C1 segment of cervical spinal cord (tissue), 14 donors: ENCODE results near the gene SLC44A3.
"Not testable (repeated sequence)": the region's sequence is repeated elsewhere in the genome, so short reads cannot be mapped to it uniquely, and the experiment has no call there.

Experiments
- DNase-seq, 14 donors: peaks; one replicate each; lab custom pipeline; 2025; lab: John Stamatoyannopoulos, UW

SLC44A3 gene

DNA sequence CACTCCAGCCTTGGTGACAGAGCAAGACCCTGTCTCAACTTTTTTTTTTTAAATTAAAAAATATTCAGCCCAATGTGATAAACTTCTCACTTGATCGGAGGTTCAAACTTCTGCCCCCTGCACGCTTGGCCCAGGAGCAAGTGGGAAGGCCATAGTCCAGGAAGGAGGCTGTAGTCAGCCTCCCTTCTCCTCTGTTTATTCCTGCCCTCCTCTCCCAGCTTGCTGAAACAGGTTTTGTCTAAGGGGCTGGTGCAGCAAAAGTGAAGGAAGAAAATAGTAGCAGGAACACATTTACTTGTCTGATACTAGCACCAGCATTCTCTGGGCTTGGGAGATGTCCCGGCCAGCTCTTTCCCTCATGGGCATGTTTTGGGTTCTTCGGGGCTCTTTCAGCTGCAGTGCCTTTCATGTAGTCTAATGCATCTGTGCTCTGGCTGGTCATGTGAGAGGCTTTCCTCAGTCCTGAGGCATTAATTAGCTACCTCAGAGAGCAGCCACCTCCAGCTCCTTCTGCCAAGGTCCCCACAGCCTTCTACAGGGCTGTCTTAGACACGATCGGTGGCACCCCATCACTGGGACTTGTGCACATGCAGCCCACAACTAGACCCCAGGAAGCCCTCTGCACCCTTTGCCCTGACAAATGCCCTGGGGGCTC lies 12.9 kb downstream of the SLC44A3 start:
- DNase-seq: no peak

DNA sequence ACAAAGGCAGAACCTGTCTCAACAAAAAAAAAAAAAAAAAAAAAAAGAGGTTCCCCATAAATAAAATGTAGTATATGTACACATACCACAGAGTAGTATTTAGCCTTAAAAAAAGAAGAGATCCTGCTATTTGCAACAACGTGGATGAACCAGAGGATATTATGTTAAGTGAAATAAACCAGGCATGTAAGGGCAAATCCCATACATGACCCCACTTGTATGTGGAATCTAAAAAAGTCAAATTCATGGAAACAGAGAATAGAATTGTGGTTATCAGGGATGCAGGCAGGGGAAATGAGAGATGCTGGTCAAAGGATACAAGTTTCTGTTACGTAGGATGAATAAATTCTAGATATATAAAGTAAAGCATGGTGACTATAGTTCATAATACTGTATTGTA lies 16.7 kb downstream of the SLC44A3 start:
- DNase-seq: no peak

DNA sequence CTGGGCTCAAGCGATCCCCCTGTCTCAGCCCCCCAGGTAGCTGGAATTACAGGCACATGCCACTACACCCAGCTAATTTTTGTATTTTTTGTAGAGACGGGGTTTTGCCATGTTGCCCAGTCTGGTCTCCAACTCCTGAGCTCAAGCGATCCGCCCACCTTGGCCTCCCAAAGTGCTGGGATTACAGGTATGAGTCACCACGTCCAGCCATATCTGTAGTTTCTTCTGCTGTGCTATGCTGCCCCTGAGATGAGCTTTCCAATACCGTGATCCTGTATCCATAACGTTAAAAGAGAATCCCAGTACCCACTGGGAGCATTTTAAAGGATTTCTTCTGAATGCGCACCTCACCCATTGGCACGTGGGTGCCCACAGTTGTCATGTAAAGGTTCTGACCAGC lies 20.2 kb downstream of the SLC44A3 start:
- DNase-seq: not testable (repeated sequence)

DNA sequence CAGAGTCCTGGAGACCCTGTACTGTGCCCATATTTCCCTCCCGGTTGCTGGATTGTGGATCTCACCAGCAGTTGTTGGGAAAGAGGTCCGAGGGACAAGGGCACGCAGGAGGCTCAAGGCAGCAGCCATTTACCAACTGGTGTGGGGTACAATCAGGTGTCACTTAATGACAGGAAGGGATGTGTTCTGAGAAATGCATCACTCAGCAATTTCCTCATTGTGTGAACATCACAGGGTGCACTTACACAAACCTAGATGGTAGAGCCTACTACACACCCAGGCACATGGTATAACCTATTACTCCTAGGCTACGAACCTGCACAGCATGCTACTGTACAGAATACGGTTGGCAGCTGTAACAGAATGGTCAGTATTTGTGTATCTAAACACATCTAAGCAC lies 20.7 kb downstream of the SLC44A3 start:
- no peak for DNase-seq

DNA sequence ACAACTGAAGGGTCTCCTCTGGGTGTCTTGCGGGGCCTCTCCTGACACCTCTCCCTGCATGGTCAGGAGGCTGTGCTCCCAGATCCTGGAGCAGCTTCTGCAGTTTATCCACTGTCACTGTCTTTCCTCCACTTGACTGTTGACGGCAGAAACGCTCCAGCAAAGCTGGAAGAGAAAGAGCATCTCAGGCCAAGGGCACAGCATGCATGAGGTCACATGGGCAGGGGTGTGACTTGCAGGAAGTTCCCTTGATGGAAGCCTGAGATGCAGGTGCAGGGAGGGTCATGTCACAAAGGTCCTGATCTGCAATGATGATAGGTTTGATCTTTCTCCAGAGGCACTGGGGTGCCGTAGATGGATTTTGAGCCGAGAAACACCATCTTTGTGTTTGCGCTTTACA lies 23.3 kb downstream of the SLC44A3 start:
- no peak for DNase-seq

DNA sequence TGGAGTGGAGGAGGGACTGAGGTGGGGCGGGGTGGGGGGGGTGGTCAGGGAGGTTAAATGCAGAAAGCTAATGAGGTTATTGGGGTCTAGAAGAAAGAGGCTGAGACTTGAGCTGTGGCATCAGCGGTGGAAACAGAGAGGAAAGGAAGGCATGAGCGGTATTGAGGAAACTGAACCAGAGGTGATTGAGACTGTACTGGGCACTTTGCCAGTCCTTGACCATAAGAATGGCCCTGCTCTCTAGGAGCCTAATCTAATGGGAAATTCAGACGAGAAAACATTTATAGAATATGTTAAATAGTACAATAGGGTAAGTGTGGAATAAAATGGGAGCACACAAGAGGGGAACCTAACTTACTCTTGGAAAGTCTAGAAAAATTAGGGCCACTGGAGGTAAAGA lies 23.7 kb downstream of the SLC44A3 start:
- no peak for DNase-seq

DNA sequence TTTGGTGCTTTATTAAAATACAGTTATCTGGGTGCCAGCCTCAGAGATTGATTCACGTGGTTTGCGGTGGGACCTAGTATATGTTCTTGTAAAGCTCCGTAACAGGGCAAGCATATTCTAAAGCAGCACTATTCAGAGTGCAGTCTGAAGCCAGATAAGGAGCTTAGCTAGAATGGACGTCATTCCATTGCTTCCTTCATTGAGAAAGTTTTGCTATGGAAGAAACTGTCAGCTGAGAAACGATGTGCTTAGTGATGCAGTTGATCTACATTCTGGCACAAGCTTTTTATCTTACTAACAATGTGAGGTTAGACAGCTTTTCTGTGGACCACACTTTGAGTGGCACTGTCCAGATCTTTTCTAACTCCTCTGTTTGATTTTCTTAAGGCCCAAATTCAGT lies 26.2 kb downstream of the SLC44A3 start:
- DNase-seq: no peak

DNA sequence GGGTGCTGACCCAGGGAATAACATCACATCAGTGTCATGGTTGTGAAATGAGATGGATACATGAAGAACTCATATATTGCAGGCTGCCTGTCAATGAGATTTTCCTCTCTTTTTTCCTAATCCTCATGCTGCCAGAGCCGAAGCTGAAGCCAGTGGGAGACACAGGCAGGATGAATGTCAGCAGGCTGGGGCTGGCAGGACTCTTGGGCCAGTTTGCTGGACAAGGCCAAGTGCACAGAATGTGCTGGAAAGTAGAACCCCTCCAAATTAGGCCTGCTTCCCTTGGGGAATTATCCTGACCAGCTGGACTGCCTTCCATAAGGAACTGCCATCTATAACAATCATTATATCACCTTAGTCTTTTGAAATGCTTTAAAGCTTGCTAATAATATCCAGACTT lies 31.4 kb downstream of the SLC44A3 start:
- peak in 6 of 14 donors; percentile 26 to 94 (median 42) for DNase-seq

DNA sequence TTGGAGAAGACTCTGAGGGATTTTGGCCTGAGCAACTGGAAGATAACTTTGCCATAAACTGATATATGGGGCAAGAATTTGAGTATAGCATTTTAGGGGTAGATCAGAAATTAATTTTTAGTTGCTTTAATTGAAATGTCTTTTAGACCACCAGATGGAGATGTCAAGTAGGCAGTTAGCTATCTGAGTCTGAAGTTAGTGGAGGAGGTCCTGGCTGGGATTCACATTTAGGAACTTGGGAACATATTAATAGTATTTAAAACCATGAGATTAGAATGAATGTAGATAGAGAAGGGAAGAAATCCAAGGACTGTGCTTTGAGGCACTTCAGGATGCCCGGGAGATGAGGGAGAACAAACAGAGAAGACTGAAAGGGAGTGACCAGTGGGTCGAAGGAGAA lies 32.6 kb downstream of the SLC44A3 start:
- DNase-seq: no peak

DNA sequence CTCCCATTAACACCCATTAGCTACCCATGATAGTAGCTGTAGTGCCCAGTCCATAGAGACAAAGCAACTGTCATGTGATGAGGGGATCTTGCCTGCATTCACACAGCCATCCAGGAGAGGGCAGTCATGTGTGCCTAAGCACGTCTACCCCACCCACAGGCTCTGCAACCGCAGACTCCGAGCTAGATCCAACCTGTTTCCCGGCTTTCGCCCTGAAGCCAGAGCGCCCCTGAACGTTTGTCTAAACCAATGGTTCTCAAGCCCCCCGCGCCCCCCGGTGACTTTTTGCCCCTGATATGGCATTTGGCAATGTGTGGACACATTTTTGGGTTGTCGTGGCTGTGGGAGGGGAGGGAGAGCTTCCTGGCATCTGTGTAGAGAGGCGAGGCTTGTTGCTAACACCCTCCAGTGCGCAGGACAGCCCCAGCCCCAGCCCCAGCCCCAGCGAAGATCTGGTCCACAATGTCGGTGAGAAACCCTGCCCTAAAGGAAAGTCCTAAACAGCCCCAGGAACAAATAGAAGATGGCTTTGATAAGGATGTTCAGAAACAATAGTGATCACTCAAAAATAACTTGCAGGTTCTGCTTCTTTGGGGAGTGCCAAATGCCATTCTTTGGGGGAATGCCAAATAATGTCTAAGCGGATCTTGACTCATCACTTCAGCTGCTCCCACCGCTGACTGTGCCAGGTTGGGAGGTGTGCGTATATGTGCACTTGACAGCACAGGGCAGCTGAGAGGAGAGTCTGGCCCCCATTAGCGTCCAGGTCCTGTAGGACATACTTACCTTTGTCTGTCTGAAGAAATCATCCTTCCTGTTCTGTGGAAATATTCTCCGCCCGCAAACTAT lies 34.5 kb downstream of the SLC44A3 start:
- peak in 13 of 14 donors; percentile 15 to 86 (median 75) for DNase-seq

DNA sequence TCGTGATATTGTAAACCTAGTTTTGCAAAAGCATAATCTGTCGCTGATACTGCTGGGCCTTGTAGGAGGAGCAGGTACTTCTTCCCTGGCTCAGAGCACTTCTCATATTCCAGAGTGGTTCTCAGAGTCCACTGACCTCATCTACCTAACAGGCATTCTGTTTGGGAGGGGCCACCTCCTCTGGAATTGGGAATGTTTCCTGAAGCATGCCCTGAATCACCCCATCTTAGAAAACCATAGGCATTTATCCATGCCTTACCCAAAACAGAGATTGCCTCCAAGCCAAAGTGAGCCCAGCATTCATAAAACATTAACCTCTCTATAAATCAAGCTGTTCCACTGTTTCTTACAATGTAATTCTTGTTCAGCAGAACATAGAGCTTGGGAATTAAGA lies 35.1 kb downstream of the SLC44A3 start:
- DNase-seq: peak in 1 of 14 donors; percentile 86

DNA sequence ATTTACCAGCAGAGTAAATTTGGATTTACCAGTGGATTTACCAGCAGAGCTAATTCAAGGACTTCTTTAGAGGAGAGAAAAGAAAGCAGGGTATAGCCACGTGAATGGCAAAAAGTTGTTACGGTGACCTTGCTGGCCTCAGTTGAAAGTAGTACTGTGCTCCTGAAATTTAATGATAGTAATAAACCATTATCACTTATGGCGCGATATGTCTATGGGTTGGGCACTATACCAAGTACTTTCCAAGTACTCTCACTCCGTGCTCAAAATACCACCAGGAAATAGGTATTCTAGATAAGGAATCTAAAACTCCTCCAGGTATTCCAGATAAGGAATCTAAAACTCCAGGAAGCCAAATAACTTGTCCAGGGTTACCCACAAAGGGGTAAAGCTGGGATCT lies 35.8 kb downstream of the SLC44A3 start:
- DNase-seq: no peak

DNA sequence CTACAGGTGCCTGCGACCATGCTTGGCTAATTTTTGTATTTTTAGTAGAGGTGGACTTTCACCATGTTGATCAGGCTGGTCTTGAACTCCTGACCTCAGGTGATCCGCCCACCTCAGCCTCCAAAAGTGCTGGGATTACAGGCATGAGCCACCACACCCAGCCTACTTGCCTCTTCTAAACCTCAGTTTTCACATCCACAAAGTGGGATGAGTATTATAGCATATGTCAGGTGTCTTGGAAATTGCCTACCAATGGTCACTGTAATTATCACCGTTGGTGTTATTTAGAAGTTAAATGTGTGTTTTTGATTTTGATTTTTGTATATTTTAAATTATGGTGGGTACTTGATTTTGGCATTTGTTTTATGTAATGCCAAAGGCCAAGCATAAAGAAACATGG lies 36.7 kb downstream of the SLC44A3 start:
- no peak for DNase-seq

DNA sequence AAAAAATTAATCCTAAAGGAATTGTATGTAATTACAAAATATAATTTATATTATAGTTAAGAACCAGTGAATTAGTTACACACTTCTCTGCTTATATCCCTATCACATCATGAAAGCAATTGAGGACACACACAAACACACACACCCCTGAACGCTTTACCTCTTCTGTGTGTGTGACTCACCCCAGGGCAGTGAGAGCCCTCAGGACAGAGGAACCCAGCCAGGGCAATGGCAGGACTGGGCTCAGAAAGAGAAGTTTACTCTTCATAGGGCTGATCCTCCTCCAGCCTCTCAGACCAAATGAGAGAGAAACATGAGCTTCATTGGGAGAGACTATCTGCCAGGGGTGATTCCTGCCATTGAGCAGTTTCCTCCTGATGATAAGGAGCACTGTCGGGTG lies 38.1 kb downstream of the SLC44A3 start:
- no peak for DNase-seq

DNA sequence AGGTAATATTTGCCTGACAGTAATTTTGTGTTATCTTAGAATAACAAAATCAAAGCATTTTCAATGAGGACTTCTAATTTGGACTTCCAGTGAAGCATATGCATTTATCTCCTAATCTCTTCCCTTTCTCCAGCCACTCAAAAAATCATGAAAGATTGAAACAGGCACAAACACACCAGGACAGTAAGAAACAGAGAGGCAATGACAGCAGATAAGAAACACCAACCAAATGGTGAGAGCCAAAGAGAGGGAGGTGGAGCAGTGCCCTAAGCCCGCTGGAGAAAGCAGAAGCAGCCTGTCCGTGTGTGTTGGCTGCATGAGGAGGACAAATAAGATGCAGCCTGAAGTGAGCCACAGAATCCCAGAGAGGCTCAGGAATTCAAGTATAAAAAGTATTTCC lies 39.0 kb downstream of the SLC44A3 start:
- peak in 1 of 14 donors; percentile 43 for DNase-seq

DNA sequence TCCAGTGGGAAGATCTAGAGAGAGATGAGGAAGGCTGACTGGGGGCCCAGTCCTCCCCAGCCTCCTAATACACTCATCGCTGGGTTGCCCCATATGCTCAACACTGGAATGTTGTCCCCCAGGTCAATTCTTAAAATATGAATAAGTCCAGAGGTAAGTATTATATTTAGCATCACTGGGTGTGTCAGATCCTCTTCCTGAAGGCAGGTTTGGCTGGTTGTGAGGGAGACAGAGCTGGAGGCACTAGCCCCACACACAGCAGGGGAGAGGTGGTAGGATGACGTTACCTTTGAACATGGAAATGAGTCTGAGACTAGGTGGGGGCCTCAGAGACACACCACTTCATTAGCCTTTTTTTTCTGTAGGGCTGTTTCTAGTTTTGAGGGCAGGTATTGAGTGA lies 42.6 kb downstream of the SLC44A3 start:
- no peak for DNase-seq

DNA sequence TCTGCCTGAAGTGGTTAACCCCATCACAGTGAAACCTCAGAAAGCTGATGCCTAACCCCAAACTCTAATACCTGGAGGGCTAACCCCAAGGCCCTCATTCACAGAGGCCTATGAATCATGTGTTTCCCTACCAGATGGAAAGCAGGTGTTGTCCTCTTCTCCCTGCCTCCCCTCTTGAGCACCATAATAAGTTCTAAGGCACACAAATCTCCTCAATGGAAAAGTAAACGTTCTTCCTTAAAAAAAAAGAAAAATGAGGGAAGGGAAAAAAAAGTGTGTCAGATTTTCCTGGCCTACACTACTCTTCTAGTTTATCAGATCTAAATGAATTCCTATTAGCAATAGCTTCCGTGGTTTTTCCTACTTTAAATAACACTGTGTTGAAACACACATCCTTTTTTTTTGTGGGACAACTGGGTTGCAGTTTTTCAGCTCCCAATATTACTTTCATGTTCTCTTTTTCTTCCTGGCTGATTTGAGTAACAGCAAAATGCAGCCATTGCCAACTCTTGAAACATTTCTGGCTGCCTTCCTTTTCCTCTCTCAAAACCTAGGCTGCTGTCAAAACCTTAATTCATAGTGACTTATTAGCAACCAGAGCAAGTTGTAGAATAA lies 43.2 kb downstream of the SLC44A3 start:
- DNase-seq: peak in 1 of 14 donors; percentile 41

DNA sequence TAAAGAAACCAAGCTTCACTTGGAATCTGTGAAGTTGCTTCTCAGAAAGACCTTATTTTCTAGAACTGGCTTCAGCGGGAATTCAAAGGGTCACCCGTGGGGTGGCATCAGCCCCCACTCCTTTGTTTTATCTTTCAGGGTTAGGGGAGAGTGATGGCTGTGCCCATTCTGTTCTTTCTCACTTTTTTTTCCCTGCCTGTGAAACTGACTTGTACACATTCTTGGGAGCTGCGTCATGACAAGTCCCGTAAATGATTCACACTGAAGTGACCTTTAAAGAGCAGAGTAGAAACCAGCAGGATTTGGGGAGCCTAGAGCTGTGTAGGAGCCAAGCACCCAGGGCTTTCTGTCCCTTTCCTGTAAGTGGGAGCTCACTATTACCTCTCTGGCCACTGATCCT lies 43.8 kb downstream of the SLC44A3 start:
- peak in 9 of 14 donors; percentile 18 to 65 (median 30) for DNase-seq

DNA sequence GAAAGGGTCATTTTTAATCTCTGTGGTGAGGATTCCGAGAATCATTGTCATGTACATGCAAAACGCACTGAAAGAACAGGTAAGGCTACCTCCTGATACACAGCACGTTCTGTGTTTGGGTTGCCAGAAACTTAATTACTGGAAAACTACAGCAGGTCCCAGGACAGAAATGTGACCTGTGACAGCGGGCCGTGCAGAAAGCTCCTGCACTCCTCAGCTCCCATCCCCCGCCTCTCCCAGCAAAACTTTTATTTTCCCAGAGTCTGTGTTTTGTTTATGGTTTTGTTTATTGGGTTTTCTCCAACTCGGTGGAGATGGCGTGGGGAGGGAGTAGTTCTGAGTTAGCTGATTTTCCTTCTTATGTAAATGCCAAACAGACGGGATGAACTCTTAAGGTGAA lies 44.7 kb downstream of the SLC44A3 start:
- no peak for DNase-seq

DNA sequence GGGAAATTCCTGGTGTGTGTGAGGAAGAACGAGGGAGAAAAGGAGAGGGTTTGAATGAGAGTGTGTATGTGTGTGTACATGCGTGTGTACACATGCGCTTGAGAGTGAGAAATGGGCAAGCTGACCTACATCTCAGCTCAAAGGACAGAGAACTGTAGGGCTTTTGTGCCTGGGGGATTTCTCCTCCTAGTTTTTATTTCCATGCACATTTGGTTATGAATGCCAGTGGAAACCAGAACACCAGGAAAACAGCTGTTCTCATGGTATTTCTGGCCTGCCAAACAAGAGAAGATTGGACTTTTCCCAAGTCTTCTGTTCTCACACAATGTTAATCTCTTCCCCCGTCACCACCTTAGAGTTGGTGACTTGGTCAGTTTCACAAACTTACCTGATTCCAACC lies 45.2 kb downstream of the SLC44A3 start:
- DNase-seq: no peak

DNA sequence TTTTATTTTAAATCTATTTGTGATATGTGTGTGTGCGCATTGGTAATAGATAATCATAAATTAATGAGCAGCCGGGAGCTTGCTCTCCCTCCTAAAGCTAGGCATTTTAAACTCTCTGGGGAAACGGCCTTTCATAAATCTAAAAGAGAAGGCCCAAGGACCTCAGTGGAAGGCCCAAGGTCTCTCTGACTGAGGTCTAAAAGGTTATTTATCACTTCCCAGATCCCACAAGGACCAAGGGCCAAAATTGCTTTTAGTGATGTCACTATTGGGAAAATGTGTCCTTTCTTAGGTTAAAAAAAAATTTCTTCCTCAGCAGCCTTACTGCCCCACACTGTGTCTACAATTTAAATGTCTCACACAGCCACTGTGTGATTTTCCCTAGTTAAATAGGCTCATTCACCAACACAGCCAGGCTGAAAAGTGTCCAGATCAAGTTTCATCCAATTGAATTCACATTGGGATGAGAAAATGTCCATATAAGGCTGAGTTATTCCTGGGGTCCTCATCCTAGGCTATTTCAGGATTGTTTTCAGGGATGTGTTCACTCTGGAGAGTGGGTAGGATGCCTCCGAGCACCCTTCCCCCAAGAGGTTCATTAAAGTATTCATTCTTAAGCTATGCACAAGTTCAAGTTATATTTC lies 46.1 kb downstream of the SLC44A3 start:
- peak in 1 of 14 donors; percentile 30 for DNase-seq

DNA sequence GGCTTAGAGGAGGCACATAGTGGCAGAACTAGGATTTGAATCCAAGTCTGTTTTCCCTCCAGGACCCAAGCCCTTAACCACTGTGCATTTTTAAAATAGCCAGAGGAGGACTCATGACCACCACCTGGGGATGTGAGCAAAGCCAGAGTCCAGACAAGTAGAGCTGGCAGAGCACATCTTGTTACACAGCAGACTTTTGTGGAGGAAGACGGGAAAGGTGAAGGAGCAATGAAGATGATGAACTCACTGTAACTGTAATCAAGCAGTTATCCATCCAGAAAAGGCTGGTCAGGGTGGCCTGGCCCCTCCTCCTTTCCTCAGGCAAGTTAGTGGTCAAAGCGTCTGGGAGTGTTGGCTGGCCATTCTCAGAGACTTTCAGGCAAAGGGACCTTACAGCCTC lies 50.9 kb downstream of the SLC44A3 start:
- DNase-seq: no peak
